A204.1 (cell line): Measurements from ENCODE around the gene GPER1.
"Not testable (repeated sequence)": the region's sequence is repeated elsewhere in the genome, so short reads cannot be mapped to it uniquely, and the experiment has no call there.

Experiments
- FAIRE-seq: peaks from 2 replicates; lab custom pipeline; 2012; peaks lifted over from hg19 to GRCh38; lab: Jason Lieb, UNC

GPER1 gene

DNA sequence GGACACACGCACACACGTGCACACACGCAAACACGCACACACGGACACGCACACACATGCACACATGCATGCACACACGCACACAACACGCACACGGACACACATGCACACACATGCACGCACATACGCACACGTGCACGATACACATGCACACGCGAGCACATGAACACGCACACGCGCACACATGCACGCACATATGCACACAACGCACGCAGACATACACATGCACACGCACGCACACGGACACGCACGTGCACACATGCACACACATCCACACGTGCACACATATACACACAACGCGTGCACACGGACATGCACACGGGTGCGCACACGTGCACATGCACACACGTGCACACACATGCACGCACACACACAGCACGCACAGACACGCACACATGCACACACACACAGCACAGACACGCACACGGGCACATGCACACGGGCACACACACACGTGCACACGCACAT is 17.3 kb upstream of the GPER1 start:
- FAIRE-seq = no peak

- FAIRE-seq = no peak
These were observed 16.1 kb upstream of the GPER1 start for GRCh38 chr7:1071731-1072254.

- no peak for FAIRE-seq
These were observed 14.6 kb upstream of the GPER1 start for GRCh38 chr7:1073142-1073977.

- not testable (repeated sequence) for FAIRE-seq
These were observed 13.9 kb upstream of the GPER1 start for GRCh38 chr7:1074018-1074417.

GRCh38 chr7:1074593-1075431 is 13.1 kb upstream of the GPER1 start:
- no peak for FAIRE-seq

GRCh38 chr7:1076184-1077072 is 11.5 kb upstream of the GPER1 start:
- FAIRE-seq = no peak

GRCh38 chr7:1078519-1078918 is 9.4 kb upstream of the GPER1 start:
- FAIRE-seq = no peak

- no peak for FAIRE-seq
These were observed 8.9 kb upstream of the GPER1 start for GRCh38 chr7:1078985-1079384.

GRCh38 chr7:1079546-1079945 is 8.4 kb upstream of the GPER1 start:
- no peak for FAIRE-seq

DNA sequence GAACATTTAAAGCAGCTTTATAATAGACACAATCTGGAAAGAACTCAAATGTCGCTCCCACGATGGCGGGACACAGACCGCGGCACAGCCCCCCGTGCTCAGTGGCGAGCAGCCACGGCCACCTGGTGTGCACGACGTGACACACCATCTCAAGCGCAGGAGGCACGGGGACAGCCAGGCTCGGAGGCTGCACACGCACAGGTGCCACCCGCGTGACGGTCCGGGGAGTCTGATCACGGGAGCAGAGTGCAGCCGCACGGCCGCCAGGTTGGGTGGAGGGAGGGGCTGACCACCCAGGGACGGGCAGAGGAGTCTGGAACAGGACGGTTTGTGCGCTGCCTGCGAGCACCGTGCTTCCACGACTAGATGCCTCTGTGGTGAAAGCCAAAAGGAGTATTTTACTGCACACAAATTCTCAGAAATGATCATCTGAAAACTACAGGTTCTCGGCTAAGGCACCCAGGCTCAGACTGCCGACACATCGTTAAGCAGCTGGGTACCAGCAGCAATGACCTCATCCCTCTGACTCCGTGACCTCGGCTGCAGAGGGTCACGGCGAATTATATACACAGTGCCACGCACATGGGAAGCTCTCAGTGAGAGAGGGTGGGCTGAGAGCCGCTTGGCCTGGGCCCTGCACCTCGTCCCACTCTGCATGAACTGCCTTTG is 7.5 kb upstream of the GPER1 start:
- no peak for FAIRE-seq

GRCh38 chr7:1080921-1081255 is 7.0 kb upstream of the GPER1 start:
- no peak for FAIRE-seq

DNA sequence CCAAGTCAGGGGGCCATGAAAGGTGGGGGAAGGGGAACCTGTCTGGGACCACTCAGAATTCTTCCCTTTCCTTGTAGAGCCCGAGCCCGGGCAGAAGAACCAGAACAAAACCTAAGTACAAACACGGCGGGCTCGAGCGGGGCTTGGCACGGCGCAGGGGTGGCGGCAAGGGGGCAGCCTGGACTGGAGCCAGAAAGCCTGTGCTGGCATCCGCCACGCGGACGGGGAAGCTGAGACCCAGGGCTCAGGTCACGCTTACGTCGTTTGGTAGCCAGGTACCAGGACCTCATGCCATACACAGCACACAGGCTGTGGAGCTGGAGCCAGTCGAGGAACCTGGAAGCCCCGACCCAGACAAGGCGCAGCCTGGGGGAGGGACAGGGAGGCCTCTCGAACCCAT is 6.6 kb upstream of the GPER1 start:
- FAIRE-seq = no peak

DNA sequence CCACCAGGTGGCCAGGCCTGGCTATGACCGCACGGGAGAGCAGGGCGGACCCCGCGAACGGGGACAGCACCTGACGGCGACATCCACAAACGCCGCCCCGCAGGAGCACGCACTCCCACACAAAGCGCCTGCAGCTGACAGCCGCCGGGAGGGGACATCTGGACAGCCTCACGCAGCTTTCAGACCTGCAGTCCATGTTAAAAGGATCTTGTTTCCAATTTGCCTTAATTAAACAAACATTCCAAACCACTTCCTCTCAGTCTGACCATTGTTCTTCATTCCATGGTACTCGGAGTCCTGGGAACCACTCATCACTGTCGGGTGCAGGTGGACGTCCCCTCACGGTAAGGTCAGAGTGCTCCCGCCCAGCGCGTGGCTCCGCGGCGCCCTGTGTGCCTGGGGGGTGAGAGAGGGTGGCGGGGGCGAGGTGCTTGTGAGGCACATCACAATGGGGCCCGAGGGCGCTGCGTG is 5.9 kb upstream of the GPER1 start:
- FAIRE-seq = no peak

DNA sequence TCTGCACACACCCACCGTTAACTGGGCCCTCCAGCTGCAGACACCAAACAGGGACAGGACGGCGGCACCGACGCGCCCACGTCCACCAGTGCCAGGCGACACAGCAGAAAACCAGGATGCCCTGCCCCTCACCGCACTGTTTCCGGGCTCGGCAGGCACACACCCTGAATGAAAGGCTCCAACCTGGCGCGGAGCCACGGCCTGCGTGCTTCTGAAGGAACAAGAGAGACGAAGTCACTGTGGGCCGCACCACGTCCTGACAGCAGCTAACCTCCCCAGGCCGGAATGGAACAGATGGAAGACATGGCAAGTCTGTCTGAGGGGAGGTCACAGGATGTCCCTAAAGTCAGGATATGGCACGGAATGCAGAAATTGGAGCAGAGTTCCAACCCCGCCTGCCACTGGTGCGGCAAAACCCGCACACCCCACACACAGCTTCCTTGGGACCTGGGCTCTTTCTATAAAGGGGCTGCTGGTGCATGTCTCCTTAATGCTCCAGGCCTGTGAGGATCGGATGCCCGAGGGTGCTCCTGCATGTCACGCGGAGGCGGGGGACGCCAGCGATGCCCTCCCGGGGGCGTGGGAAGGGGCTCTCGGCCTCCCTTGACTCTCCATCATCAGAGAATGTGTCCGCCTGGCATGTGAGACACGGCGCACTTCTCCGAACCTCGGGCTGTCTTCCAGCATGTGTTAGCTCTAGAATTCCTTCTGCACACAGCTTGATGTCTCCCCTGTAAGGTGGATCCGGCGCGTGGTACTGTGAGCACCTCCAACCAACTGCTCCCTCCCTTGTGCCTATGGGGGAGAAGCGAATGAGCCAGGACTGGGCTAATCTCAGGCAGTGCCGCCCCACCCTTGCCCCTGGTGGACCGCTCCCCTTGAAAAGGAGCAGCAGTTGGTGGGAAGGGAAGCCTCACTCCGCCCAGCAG is 3.9 kb upstream of the GPER1 start:
- no peak for FAIRE-seq

GRCh38 chr7:1085266-1085665 is 2.6 kb upstream of the GPER1 start:
- no peak for FAIRE-seq

GRCh38 chr7:1085910-1086421 is 1.9 kb upstream of the GPER1 start:
- FAIRE-seq = no peak

DNA sequence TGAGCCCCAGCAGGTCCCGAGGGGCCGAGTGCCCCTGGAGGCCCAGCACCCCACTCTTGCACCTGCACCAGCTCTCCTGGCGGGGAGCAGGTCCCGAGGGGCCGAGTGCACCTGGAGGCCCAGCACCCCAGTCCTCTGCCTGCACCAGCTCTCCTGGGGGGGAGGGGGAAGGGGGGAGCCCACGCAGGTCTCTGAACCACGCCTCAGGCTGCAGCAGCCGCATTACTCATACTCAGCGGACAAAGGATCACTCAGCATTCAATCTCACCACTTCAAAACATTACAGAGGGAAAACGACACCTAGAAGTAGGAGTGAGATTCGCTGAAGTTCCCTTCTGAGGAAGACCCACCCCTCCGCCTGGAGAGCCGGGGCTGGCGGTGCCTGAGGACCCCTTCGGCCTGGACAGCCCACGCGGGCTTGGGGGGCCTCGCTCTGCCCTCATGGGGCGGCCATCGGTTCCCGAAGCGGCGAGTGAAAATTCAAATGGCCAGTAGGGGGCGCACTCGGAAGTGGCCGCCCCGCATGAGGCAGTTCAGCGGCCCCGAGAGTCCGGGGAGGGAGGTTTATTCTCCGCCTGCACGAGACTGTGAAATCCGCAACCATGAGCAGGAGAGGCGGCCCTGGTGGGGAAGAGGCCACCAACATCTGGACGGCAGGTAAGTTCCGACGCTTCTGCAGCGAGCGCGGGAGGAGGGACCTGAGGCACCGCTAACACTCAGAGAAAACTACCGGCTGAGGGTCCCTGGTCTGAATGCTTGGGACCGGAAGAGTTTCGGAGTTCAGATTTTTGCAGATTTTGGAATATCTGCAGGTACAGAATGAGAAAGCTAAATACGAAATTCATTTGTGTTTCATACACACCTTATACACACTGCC is 1.1 kb upstream of the GPER1 start:
- no peak for FAIRE-seq

DNA sequence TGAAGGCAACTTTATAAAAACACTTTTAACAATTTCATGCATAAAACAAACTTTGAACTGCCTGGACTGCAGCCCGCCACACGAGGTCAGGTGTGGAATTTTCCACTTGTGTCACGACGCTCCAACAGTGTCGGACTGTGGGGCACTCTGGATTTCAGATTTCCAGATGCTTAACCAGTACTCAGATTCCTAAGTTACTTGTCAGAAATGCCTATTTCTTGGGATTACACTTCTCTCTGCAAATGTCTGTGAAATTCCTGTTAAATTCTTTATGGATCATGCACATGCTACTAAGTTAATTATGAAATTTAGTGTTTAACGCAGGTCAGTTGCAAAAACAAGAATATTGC is 473 bp upstream of the GPER1 start:
- FAIRE-seq = no peak

DNA sequence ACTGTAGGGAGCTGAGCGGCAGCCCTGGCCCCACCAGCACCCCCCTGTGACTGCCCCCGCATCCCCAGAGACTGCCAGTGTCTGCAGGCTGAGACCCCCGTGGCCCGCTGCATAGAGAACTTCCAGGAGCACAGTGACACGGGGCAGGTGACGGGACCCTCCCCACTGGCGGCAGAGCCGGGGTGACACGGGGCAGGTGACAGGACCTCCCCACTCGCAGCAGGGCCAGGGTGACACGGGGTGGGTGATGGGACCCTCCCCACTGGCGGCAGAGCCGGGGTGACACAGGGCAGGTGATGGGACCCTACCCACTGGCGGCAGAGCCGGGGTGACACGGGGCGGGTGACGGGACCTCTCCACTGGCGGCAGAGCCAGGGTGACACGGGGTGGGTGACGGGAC is 2.3 kb downstream of the GPER1 start:
- no peak for FAIRE-seq
